Liver (tissue), 3 donors: Measurements from ENCODE around the gene MAP3K8.

Experiments
- EGR1 ChIP-seq, 2 donors: IDR thresholded peaks; 2 replicates each; pipeline ENCODE4 v1.6.1; 2016 to 2018; ENCODE audit warnings: antibody characterized with exemption in 2 of 2, low read depth in 2 of 2
- SP1 ChIP-seq: IDR thresholded peaks from 2 replicates; pipeline ENCODE4 v1.6.1; 2018; ENCODE audit warnings: antibody characterized with exemption, mild to moderate bottlenecking
- TAF1 ChIP-seq: conservative IDR thresholded peaks from 2 replicates; pipeline ENCODE4 v1.6.1; 2016; ENCODE audit warnings: antibody characterized with exemption, mild to moderate bottlenecking
- YY1 ChIP-seq: IDR thresholded peaks from 2 replicates; pipeline ENCODE4 v1.6.1; 2016; ENCODE audit warnings: antibody characterized with exemption, mild to moderate bottlenecking
- TF ChIP-seq, protein P1 (sequence below): IDR thresholded peaks from 2 replicates; pipeline ENCODE4 v1.6.1; 2016; ENCODE audit warnings: antibody characterized with exemption, mild to moderate bottlenecking
- TF ChIP-seq, protein P2 (sequence below): IDR thresholded peaks from 2 replicates; pipeline ENCODE4 v1.6.1; 2016; ENCODE audit warnings: antibody characterized with exemption
- TF ChIP-seq, protein P3 (sequence below): fragments of 150-350 bp; IDR thresholded peaks from 2 replicates; pipeline ENCODE4 v1.5.1; 2017; ENCODE audit warnings: improper control_type of control experiment, low read depth, low read length; ENCODE audit not compliant: missing input control
- TF ChIP-seq, protein P4 (sequence below): IDR thresholded peaks from 2 replicates; pipeline ENCODE4 v1.6.1; 2016; ENCODE audit warnings: antibody characterized with exemption
- TF ChIP-seq, protein P5 (sequence below): IDR thresholded peaks from 2 replicates; pipeline ENCODE4 v1.6.1; 2016; ENCODE audit warnings: antibody characterized with exemption
- donor health status: healthy.
- donor health status: healthy.

DNA sequence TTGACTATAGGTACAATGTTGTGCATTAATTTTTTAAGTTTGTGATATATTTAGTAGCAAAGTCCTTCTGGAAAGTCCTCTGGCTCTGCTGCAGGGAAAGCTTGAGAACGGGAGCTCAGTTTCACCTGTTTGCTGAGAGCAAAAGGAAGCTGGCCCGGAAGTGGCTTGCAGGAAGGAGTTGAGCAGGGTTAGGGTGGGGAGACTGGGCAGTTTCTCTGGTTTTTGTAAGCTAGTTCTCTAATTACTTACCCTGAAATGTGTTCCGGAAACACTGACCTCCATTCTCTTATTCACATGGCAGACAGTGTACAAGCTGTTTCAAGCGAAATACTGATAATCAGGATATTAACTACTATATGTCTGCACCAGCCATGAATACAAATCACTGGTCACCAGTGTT is 22.3 kb downstream of the MAP3K8 start:
- TF ChIP-seq, protein P1, sequence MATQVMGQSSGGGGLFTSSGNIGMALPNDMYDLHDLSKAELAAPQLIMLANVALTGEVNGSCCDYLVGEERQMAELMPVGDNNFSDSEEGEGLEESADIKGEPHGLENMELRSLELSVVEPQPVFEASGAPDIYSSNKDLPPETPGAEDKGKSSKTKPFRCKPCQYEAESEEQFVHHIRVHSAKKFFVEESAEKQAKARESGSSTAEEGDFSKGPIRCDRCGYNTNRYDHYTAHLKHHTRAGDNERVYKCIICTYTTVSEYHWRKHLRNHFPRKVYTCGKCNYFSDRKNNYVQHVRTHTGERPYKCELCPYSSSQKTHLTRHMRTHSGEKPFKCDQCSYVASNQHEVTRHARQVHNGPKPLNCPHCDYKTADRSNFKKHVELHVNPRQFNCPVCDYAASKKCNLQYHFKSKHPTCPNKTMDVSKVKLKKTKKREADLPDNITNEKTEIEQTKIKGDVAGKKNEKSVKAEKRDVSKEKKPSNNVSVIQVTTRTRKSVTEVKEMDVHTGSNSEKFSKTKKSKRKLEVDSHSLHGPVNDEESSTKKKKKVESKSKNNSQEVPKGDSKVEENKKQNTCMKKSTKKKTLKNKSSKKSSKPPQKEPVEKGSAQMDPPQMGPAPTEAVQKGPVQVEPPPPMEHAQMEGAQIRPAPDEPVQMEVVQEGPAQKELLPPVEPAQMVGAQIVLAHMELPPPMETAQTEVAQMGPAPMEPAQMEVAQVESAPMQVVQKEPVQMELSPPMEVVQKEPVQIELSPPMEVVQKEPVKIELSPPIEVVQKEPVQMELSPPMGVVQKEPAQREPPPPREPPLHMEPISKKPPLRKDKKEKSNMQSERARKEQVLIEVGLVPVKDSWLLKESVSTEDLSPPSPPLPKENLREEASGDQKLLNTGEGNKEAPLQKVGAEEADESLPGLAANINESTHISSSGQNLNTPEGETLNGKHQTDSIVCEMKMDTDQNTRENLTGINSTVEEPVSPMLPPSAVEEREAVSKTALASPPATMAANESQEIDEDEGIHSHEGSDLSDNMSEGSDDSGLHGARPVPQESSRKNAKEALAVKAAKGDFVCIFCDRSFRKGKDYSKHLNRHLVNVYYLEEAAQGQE = no peak
- TF ChIP-seq, protein P2, sequence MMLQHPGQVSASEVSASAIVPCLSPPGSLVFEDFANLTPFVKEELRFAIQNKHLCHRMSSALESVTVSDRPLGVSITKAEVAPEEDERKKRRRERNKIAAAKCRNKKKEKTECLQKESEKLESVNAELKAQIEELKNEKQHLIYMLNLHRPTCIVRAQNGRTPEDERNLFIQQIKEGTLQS = no peak
- TF ChIP-seq EGR1 (IDR thresholded peaks at IDR 0.05; ENCODE audit: low read depth in 2 of 2) (no peak), SP1 (peak; percentile 7), YY1 (no peak), TAF1 (no peak)
- TF ChIP-seq, protein P3, sequence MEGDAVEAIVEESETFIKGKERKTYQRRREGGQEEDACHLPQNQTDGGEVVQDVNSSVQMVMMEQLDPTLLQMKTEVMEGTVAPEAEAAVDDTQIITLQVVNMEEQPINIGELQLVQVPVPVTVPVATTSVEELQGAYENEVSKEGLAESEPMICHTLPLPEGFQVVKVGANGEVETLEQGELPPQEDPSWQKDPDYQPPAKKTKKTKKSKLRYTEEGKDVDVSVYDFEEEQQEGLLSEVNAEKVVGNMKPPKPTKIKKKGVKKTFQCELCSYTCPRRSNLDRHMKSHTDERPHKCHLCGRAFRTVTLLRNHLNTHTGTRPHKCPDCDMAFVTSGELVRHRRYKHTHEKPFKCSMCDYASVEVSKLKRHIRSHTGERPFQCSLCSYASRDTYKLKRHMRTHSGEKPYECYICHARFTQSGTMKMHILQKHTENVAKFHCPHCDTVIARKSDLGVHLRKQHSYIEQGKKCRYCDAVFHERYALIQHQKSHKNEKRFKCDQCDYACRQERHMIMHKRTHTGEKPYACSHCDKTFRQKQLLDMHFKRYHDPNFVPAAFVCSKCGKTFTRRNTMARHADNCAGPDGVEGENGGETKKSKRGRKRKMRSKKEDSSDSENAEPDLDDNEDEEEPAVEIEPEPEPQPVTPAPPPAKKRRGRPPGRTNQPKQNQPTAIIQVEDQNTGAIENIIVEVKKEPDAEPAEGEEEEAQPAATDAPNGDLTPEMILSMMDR = no peak
- TF ChIP-seq, protein P4, sequence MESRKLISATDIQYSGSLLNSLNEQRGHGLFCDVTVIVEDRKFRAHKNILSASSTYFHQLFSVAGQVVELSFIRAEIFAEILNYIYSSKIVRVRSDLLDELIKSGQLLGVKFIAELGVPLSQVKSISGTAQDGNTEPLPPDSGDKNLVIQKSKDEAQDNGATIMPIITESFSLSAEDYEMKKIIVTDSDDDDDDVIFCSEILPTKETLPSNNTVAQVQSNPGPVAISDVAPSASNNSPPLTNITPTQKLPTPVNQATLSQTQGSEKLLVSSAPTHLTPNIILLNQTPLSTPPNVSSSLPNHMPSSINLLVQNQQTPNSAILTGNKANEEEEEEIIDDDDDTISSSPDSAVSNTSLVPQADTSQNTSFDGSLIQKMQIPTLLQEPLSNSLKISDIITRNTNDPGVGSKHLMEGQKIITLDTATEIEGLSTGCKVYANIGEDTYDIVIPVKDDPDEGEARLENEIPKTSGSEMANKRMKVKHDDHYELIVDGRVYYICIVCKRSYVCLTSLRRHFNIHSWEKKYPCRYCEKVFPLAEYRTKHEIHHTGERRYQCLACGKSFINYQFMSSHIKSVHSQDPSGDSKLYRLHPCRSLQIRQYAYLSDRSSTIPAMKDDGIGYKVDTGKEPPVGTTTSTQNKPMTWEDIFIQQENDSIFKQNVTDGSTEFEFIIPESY = no peak
- TF ChIP-seq, protein P5, sequence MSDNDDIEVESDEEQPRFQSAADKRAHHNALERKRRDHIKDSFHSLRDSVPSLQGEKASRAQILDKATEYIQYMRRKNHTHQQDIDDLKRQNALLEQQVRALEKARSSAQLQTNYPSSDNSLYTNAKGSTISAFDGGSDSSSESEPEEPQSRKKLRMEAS = no peak
